GM13976 (cell line): ENCODE data around the gene EZH2.

Experiments used
- DNase-seq: peaks from one replicate; pipeline ENCODE4 v3.0.0; 2012; ENCODE audit warnings: low spot score
- CTCF ChIP-seq: IDR thresholded peaks from 2 replicates; pipeline ENCODE4 v1.5.1; 2012; ENCODE audit warnings: borderline replicate concordance, mild to moderate bottlenecking; ENCODE audit not compliant: insufficient read depth; ENCODE audit errors: extremely low read depth, missing control alignments, control extremely low read depth
- in situ Hi-C: fragments of 300-500 bp; cut with MboI; formaldehyde crosslinking; loops from one replicate; pipeline ENCODE4 v1.12.0; 2022; ENCODE audit warnings: low sequenced_read_pairs, mixed read lengths, inconsistent platforms; ENCODE audit not compliant: unreplicated experiment

Gene EZH2

GRCh38 chr7:148825338-148825737 is 58.8 kb downstream of the EZH2 start:
- DNase-seq: no peak
- no peak for TF ChIP-seq CTCF
- in situ Hi-C loops: no loop called here

- DNase-seq: no peak
- in situ Hi-C loops: no loop called here
- no peak for TF ChIP-seq CTCF
These were observed 59.2 kb downstream of the EZH2 start for GRCh38 chr7:148824864-148825263.

- TF ChIP-seq CTCF: no peak
- in situ Hi-C loops: no loop called here
- DNase-seq: no peak
These were observed 62.7 kb downstream of the EZH2 start for GRCh38 chr7:148821422-148821821.

GRCh38 chr7:148819697-148820360 is 64.3 kb downstream of the EZH2 start:
- TF ChIP-seq CTCF: no peak
- DNase-seq: no peak
- in situ Hi-C loops: no loop called here

- no peak for DNase-seq
- in situ Hi-C loops: no loop called here
- TF ChIP-seq CTCF: no peak
These were observed 68.5 kb downstream of the EZH2 start for GRCh38 chr7:148815612-148816011.

DNA sequence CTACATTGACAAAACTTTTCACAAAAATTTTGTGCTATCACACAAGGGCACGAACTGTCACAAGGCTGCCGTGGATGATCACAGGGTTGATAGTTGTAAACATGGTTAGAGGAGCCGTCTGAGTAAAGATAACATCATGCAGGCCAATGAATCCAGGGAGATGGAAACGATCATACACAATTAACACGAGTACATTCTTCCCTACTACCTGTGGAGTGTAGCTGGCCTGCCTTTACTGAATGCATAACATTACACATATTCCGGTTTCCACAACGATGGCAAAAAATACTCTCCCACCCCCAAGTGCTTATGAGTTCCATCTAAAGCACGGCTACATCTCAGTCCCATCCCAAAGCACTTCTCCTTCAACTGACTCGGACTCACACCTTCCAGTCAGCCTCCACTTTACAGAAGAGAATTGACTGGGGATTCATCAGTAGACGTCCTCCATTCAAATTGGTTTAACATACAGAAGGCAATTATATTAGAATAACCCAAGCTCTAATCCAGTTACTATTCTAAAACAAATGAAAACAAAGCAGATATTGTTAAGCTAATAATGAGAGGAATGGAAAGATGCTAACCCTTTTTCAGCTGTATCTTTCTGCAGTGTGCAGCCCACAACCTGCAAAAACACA is 69.0 kb downstream of the EZH2 start:
- DNase-seq: no peak
- in situ Hi-C loops: no loop called here
- no peak for TF ChIP-seq CTCF
